ENCODE measurements around the gene ANO1.

ANO1 gene

GRCh38 chr11:70226183-70226582 is 148.1 kb downstream of the ANO1 start:
- no peak for DNase-seq

DNA sequence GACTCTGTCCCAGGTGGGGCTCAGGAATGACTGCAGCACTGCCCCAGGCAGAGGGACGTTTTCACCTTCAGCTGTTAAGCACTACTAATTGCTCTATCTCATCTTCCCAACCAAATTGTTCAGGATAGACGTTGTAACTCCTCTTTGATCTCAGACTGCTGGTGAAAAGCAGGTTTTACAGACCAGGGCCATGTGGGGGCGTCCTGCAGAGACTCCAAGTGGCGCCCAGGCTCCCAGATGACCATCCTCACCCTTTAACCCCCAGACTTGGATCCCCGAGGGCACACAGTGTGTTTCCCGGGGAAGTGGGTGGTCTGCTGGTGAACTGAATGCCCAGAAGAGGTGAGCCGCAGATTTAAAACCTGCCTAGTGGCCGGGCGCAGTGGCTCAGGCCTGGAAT is 148.8 kb downstream of the ANO1 start:
- DNase-seq: no peak

- DNase-seq: no peak
These were observed 151.6 kb downstream of the ANO1 start for GRCh38 chr11:70229737-70230136.

DNA sequence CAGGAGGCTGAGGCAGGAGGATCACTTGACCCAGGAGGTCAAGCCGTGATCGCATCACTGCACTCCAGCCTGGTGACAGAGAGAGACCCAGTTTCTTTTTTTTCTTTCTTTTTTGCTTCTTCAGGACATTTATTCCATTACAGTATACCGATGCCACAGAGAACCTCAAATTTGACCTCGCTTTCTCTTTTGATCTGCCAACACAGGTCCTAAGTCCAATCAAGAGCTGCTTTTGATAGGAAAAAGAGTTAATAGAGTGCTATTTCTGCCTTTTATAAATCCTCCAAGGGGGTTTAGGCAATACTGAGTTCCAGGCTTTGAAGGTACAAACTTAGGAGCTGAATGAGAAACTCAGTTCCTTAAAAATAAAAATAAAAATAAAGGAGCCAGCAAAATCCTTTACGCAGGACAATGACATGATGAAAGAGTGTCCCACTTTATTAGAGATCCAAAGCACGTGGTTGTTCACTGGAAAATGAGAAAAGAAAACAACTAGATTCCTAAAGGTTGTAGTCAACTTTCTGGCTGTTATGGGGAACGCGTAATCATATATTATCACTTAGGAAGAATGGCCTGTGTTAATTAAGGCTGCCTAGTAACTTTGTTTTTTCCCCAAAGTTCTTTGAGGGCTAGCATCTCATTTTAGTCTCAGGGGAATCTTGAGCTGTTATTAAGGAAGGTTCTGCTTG is 152.2 kb downstream of the ANO1 start:
- no peak for DNase-seq

GRCh38 chr11:70230840-70231710 is 153.0 kb downstream of the ANO1 start:
- DNase-seq: no peak

- DNase-seq: no peak
These were observed 154.9 kb downstream of the ANO1 start for GRCh38 chr11:70233034-70233433.

DNA sequence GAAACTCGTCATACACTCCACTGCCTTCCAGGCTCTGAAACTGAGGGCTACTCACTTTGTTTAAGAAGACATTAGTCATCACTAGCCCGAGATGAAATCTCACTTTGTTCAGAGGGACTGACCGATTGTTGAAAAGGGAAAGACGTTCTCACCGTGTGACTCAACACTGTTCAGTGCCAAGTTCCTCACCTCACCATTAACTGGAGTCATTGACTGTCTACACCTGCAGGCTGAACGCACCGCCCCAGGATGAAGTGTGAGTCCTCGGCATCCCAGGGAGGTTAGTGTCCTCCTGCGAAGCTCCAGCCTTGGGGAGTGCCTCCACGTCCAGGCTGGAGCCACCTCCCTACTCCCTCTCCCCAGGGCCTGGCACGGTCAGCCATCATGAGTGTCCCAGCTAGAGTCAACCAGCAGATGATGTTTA is 155.4 kb downstream of the ANO1 start:
- no peak for DNase-seq

- no peak for DNase-seq
These were observed 155.8 kb downstream of the ANO1 start for GRCh38 chr11:70233962-70234361.

Measured in activated CD4-positive, alpha-beta T cell treated with anti-CD3 and anti-CD28 coated beads, Interleukin-2, amount 50 U/mL, for 16 hours (primary cell).